Measurements from ENCODE around the gene BLVRB. TPM values are rescaled to one million over a fixed set of nuclear protein-coding genes. Genes with fewer than 3 reads are reported as not detected.
"Not testable (repeated sequence)": the region's sequence is repeated elsewhere in the genome, so short reads cannot be mapped to it uniquely, and the experiment has no call there.

The BLVRB gene
- total and polyA plus RNA-seq, 2 donors from 2014 or later: 89.9 to 248 TPM

DNA sequence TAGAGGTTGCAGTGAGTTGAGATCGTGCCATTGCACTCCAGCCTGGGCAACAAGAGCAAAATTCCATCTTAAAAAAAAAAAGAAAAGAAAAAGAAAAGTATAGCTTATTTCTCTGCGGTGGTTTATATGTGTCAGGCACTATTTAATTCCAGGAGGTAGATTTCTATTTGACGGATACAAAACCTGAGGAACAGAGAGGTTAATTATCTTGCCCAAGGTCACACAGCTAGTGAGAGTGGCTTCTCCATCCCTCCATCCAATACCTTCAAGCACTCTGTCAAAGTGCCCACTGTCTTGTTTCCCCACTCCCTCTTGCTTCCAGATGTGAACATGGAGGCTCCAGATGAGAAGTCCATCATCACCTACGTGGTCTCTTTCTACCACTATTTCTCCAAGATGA lies 36.1 kb upstream of the BLVRB start:
- Histone ChIP-seq H3K4me1 (ENCODE audit: control insufficient read depth in 2 of 3, insufficient read depth in 2 of 3, low read depth in 1 of 3, low read length in 3 of 3) (no peaks in the 10 kb centered on the region), H3K9me3 (ENCODE audit: control insufficient read depth in 2 of 3, insufficient read depth in 1 of 3, low read length in 3 of 3) (no peaks in the 10 kb centered on the region), H3K4me3 (ENCODE audit: low read length in 3 of 3) (no peak overlapping the region), H3K27ac (ENCODE audit: low read depth in 2 of 2, low read length in 2 of 2) (no peak overlapping the region), H3K27me3 (ENCODE audit: control insufficient read depth, insufficient read depth, low read length) (no peaks in the 10 kb centered on the region), H3K36me3 (ENCODE audit: control insufficient read depth in 2 of 3, insufficient read depth in 3 of 3, low read length in 3 of 3) (no peaks in the 10 kb centered on the region), H3K9ac (ENCODE audit: low read length in 3 of 3) (no peak overlapping the region)
- intact Hi-C loops (cut with DNase I): no loop called here
- DNase-seq: no peak
- TF ChIP-seq CTCF (IDR thresholded peaks at IDR 0.05; ENCODE audit: borderline replicate concordance, extremely low read depth, insufficient read depth): no peak
- FAIRE-seq: no peak

- H3K27ac ChIP-seq (ENCODE audit: low read depth in 2 of 2, low read length in 2 of 2); H3K27me3 ChIP-seq (ENCODE audit: control insufficient read depth, insufficient read depth, low read length); H3K9me3 ChIP-seq (ENCODE audit: control insufficient read depth in 2 of 3, insufficient read depth in 1 of 3, low read length in 3 of 3); DNase-seq; H3K9ac ChIP-seq (ENCODE audit: low read length in 3 of 3); intact Hi-C loops (cut with DNase I); FAIRE-seq; H3K4me1 ChIP-seq (ENCODE audit: control insufficient read depth in 2 of 3, insufficient read depth in 2 of 3, low read depth in 1 of 3, low read length in 3 of 3); H3K36me3 ChIP-seq (ENCODE audit: control insufficient read depth in 2 of 3, insufficient read depth in 3 of 3, low read length in 3 of 3); H3K4me3 ChIP-seq (ENCODE audit: low read length in 3 of 3): not testable (repeated sequence)
These were observed 35.4 kb upstream of the BLVRB start for GRCh38 chr19:40500678-40501530.

GRCh38 chr19:40499320-40499719 lies 33.8 kb upstream of the BLVRB start:
- no peak for FAIRE-seq
- no peak for TF ChIP-seq CTCF (IDR thresholded peaks at IDR 0.05; ENCODE audit: borderline replicate concordance, extremely low read depth, insufficient read depth)
- H3K4me3 ChIP-seq (ENCODE audit: low read length in 3 of 3): no peak overlapping the region
- H3K9me3 ChIP-seq (ENCODE audit: control insufficient read depth in 2 of 3, insufficient read depth in 1 of 3, low read length in 3 of 3): no peaks in the 10 kb centered on the region
- no peaks in the 10 kb centered on the region for H3K4me1 ChIP-seq (ENCODE audit: control insufficient read depth in 2 of 3, insufficient read depth in 2 of 3, low read depth in 1 of 3, low read length in 3 of 3)
- H3K36me3 ChIP-seq (ENCODE audit: control insufficient read depth in 2 of 3, insufficient read depth in 3 of 3, low read length in 3 of 3): no peaks in the 10 kb centered on the region
- H3K27me3 ChIP-seq (ENCODE audit: control insufficient read depth, insufficient read depth, low read length): no peaks in the 10 kb centered on the region
- no peak for DNase-seq
- H3K27ac ChIP-seq (ENCODE audit: low read depth in 2 of 2, low read length in 2 of 2): no peak overlapping the region
- intact Hi-C loops (cut with DNase I): no loop called here
- no peak overlapping the region for H3K9ac ChIP-seq (ENCODE audit: low read length in 3 of 3)

DNA sequence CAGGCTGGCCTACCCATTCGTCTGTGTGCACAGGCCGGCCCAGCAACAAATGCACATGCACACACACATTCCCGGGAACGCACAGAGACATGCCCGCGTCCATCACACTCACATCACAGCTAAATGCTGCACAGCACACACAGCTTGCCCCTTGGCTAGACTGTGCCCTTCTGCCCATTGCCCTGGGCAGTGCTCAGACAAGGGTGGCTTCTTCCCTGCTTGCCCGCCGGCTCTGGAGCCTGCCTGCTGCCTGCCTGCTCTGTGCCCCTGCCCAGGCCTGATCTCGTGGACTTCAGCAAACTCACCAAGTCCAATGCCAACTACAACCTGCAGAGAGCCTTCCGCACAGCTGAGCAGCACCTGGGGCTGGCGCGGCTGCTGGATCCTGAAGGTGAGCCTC lies 31.7 kb upstream of the BLVRB start:
- Histone ChIP-seq H3K27ac (ENCODE audit: low read depth in 2 of 2, low read length in 2 of 2) (no peak overlapping the region), H3K9me3 (ENCODE audit: control insufficient read depth in 2 of 3, insufficient read depth in 1 of 3, low read length in 3 of 3) (peaks cover 0 to 2% (median 0%) of the 10 kb centered on the region in 3 donors), H3K4me1 (ENCODE audit: control insufficient read depth in 2 of 3, insufficient read depth in 2 of 3, low read depth in 1 of 3, low read length in 3 of 3) (no peaks in the 10 kb centered on the region), H3K27me3 (ENCODE audit: control insufficient read depth, insufficient read depth, low read length) (no peaks in the 10 kb centered on the region), H3K9ac (ENCODE audit: low read length in 3 of 3) (no peak overlapping the region), H3K4me3 (ENCODE audit: low read length in 3 of 3) (no peak overlapping the region), H3K36me3 (ENCODE audit: control insufficient read depth in 2 of 3, insufficient read depth in 3 of 3, low read length in 3 of 3) (no peaks in the 10 kb centered on the region)
- no peak for DNase-seq
- FAIRE-seq: no peak
- no peak for TF ChIP-seq CTCF (IDR thresholded peaks at IDR 0.05; ENCODE audit: borderline replicate concordance, extremely low read depth, insufficient read depth)
- intact Hi-C loops (cut with DNase I): no loop called here

Measured in kidney (tissue), 14 donors.